SK-MEL-5 (cell line): ENCODE measurements around the gene DPP6. TPM values are rescaled to one million over a fixed set of nuclear protein-coding genes. Genes with fewer than 3 reads are reported as not detected.

ENCODE experiments used
- DNase-seq: peaks from one replicate; pipeline ENCODE4 v3.0.0-alpha.2; 2016; ENCODE audit warnings: low read depth, low spot score
- in situ Hi-C: cut with HindIII; loops from 2 replicates; pipeline ENCODE4 v1.10.0; 2016; ENCODE audit warnings: low sequenced_read_pairs, high pct_unique_total_duplicates, low pct_unique_long_range_greater_than_20kb
- total RNA-seq: library from RNA; depleted of rRNA; stranded (reverse); fragments of >200 nt; shearing (Covaris generic); gene quantifications from 2 replicates; pipeline ENCODE4 v1.2.3, GENCODE V29; 2014

Gene DPP6
- total RNA-seq, 1 experiment from 2014 or later, result 0.87 TPM

DNA sequence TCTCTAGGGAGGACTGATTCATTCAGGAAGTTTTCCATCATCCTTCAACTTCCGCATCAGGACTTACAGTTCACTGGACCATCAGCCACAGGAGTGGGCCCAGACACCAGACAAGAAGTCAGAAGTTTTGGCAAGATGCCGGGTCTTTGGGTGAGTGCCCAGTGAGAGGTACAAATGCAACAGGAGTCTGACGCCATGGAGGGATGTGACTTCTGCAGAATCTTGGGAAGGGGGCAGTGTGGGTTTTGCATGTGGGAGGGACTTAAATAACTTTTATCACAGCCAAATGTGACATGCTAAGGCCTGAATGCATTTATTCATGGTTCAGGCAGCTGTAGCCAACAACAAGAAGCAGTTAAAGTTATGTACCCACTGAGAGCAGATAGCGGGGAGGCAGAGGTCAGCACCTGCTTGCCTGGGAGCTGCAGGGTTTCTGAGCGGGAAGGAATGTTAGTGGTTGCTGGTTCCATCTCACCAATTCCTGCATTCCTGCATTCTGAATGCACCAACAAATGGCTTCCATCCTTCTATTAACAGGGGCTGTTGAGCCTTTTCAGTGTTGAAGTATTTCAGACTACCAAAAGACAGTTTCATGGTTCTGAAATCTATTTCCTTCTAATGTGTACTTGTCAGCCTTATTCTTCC is 575.6 kb downstream of the DPP6 start:
- DNase-seq, result no peak
- in situ Hi-C loops, result no loop called here

DNA sequence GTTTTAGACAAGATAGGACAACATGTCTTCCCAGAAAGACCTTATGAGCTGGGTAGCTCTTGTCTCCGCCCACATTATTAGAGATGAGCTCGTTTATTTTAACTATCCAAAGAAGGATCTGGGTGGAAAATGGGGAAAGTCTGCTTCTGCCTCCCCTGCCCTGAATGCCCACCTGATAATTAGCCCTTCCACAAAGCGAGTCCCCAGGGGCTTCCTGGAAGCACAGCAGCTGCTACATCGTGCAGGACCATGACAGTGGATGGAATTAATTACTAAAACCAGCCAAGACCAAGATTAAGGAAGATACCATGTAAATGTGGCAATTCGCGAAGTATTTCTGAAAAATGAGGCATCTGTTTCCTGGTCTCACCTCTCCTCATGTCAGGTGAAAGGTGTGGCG is 576.4 kb downstream of the DPP6 start:
- DNase-seq, result no peak
- in situ Hi-C loops, result no loop called here

DNA sequence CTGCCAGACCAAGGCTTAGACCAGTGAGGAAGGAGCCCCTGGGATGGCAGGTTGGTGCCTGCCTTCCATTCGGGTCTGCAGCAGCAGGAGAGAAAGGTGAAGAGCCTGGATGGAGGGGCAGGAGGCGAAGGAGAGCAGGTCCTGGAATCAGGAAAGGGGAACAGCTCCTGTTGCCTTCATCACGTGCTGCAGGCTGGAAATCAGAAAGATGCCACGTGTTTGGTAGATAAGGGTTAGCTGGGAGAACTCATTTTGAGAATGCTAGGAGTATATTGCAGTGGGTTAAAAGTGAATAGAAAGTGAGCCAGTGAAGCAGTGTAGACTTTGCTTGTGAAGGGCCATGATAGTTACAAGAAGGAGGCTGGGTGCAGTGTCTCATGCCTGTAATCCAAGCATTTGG is 579.0 kb downstream of the DPP6 start:
- DNase-seq, result no peak
- in situ Hi-C loops, result no loop called here

DNA sequence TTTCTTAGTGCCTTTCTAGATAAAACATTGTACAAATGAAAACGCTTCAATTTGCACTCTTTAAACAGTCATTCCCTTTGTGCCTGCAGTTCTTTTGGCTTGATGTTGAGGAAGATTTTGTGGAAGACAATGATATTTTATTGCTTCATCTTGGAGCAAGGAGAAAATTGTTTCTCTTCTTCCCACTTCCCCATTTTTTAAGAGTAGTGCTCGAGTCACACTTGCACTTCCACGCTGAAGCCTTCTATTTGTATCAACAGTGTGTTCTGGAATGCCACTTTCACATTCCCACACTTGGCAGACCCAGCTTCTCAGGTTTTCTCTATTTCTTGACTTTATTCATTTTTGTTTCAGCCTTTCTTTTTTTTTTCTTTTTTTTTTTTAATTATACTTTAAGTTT is 581.4 kb downstream of the DPP6 start:
- in situ Hi-C loops, result no loop called here
- no peak for DNase-seq

DNA sequence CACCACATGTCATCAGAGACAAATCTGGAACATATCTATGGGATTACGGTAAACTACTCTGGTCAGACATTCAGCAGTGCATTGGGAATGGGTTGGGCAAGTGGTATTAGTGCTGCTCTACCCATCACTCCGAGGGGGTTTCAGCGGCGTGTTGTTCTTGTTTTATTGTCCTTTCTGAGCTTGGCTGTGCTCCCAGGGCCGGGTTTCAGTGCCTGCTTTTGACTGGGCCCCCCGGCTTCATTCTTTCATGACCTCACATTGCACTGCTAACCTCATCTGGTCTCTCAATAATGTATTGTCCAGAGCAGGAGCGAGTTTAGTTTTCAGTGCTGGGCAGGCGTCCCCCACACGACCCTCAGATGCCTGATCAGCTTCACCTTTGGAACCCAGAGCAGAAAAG is 586.1 kb downstream of the DPP6 start:
- in situ Hi-C loops, result no loop called here
- no peak for DNase-seq

DNA sequence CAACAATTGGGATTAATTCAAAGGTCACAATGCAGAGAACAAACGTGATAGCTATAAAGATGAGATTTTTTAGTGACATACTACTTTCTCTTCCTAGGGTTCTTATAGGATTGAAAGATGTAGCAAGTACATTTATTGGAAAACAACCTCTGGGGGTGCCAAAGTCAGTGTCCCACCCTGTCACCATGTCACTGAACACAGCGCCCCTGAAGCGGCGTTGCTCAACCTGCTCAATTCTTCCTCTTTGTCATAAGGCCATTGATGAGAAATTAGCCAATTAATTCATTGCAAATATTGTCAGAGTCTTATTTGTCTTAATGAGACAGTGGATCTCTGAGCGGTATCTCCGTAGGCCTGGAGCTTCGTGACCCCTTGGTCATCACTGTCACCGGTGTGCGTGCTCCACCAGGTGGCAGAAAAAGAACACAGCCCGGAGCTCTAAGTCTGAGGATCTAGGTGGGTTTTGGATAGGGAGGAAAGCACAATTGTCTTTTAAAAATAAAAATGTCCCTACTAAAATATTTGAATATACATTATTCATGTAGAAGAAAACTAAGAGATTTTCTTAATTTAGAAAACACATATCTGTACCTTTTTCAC is 588.2 kb downstream of the DPP6 start:
- DNase-seq, result peak; percentile 44
- in situ Hi-C loops, result no loop called here

DNA sequence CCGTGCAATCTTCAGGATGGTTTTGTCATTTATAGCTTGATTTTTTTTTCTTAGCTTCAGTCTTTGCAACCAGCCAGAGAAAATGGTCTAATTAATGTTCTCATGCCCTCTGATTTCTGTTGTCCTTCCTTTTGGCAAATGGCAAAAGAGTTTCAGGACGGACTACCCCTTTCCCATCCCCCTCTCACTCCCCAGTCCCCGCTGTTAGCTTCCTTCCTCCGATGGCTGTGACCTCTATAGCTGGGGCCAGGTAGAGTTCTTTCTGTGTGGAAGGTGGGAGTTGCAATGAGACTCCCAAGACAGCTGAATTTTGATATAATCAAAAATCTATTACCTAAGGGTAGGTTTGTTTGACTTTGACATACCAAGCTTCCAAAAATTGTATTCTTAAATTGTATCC is 588.7 kb downstream of the DPP6 start:
- in situ Hi-C loops, result no loop called here
- DNase-seq, result no peak

DNA sequence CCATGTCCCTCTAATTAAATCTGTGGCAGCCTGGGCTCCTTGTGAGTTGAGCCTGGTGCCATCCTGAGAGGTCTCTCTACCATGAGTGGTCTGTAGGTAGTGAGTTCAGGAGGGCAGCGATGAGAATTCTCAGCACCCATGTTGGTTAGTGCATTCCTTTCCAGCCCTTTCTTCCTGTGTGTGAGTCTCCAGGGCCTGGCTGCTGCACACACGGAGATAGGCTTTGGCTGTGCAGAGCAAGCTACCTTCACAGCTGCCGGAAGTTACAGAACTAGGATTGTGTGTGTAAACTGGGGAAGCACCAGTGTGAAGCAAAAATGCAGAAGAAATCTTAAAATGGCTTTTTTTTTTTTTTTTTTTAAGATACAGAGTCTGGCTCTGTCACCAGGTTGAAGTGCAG is 592.2 kb downstream of the DPP6 start:
- in situ Hi-C loops, result no loop called here
- DNase-seq, result no peak

DNA sequence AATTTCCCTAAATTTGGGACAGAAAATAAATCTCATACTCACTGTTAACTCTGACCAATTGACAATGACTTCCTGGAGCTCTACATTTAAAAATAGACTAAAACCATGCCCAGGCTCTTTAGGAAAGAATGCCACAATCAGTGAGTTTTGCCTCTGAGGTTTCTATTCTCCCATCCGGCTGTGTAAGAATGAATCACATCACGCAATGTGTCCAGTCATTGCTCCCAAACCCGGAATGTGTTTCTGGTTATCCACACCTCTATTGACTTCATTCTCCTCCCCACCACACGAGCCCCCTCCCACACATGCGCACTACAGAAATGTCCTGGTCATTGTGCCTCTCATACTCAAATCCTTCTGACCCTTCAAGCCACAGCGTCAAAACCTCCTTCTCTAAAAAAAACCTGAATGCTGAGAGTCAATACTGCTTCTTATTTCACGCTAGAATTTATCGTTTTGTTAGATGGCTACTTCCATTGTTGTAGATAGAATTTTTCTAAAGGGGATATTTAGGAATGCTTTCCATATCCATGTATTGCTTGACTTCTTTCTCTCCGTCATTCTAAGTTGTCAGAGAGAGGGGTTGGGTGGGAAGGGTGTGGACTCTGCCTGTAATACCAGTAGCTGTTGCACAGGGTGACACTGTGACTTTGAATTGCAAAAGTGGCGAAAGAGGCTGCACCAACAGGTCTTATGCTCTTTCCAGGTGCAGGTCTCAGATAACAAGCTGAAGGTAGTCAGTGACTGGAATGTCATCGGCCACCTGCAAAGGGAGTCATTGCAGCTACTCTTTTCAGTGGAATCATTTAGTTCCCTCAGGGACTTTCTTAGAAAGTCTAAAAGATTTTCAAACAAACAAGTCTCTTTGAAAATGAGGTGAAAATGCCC is 594.2 kb downstream of the DPP6 start:
- no peak for DNase-seq

DNA sequence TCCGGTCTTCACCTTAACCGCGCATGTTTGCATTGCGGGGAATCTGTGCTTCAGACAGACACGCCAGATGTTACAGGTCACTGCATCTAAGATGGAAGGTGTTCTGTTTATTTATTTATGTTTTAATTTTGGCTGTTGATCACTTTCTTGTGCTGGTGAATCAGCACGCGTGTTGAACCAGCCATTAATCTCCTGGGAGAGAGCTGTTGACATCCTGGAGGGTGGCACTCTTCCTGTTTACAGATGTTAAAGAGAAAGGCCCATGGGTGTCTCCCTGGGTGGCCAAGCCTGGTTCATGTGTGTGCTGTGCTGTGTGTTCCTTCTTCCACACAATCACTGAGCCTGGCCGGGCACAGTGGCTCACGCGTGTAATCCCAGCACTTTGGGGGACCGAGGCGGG is 595.4 kb downstream of the DPP6 start:
- DNase-seq, result no peak
- in situ Hi-C loops, result no loop called here

More for the DNA sequence above, 594.2 kb downstream of the DPP6 start:
- in situ Hi-C loops, result no loop called here

DNA sequence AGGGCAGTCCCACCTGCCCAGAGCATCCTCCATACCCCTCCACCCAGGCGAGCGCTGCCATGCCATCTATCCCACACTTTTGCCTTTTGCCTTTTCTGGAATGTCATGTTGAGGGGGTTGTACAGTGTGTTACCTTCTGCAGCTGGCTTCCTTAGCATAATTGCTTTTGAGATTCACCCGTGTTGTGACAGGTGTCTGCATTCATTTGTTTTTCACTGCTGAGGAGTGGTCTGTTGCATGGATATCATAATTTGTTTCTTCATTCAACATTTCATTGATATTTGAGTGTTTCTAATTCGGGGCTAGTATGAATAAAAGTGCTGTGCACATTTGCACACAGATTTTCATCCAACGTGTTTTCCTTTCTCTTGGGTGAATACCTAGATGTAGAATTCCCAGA is 596.8 kb downstream of the DPP6 start:
- in situ Hi-C loops, result no loop called here

DNA sequence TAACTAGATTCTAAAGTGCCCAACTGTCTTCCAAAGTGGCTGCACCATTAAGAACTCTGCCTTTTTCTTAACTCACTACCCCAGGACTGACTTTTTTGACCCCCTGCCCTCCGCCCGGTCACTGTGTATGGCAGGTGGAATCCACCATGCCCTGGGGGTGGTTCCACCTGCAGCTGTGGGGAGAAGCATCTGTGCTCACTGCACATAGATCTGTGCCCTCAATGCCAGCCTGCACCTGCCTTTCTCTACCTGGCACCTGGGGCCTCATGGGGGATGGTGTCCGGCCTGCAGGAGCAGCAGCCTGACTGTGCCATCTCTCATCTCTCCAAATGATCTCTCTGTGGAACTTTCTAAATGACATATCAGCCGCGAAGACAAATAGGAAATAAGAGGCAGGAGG is 597.2 kb downstream of the DPP6 start:
- in situ Hi-C loops, result no loop called here

More for the DNA sequence above, 596.8 kb downstream of the DPP6 start:
- DNase-seq, result no peak

DNA sequence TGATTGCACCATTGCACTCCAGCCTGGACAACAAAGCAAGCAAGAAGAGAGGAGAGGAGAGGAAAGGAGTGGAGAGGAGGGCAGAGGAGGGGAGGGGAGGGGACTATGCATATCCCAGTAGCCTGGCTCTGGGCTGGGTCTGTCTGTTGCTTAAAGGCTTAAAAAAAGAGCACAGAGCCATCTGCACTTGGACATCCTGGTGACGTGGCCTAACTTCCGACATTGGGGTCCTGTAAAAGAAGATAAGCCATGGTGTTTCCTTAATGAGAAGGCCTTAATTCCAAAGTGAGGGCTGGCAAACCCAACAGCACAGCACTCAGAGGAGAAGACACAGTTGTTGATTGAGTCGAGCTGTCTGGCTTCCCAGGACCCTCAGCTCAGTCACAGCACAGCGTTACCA is 598.1 kb downstream of the DPP6 start:
- DNase-seq, result no peak
- in situ Hi-C loops, result no loop called here

More for the DNA sequence above, 597.2 kb downstream of the DPP6 start:
- no peak for DNase-seq

DNA sequence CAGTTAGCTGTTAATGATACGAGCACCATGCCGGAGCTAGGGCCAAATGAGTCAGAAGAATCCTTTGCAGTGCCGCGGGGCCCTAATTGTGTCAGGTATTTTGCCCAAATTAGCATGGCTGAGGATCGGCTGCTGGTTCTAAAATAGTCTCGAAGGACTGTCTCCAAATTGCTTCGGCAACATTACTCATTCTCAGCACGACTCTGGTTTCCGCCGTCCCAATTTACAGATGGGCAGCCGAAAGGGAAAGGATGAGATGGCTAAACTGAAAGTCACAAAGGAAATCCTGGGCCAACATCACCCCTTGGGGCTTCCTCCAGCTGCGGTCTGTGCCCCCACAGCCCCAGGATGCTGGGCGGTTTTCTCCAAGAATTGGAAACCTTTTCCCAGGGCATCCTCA is 599.3 kb downstream of the DPP6 start:
- in situ Hi-C loops, result no loop called here
- DNase-seq, result no peak

DNA sequence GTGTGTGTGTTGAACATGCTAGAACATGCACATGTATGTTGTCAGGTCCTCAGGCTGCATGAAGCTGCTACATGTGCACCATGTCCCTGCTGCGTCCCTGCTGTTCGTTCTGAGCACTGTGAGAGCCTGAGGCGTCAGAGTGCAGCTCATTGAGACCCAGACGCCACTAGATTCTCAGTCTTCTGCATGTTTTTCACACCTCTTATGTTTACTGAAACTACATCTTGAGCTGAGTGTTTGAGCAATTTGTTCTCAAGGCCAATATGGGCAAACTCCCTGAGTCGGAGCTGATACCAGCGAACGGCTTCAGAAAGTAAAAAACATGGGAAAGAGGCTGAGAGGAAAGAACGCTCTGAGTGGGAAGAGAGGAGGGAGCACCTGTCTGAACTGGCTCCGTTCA is 600.4 kb downstream of the DPP6 start:
- in situ Hi-C loops, result no loop called here
- no peak for DNase-seq

DNA sequence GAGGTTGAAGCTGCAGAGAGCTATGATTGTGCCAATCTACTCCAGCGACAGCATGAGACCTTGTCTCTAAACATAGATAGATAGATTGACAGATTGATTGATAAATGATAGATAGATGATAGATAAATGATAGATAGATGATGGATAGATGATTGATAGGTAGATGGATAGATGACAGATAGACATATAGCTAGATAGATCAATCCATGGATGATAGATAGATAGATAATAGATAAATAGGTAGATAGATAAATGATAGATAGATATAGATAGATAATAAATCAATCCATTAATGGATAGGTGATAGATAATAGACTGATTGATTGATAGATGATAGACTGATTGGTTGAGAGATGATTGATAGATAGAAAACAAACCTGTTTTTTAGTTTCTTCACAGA is 601.1 kb downstream of the DPP6 start:
- DNase-seq, result no peak
- in situ Hi-C loops, result no loop called here

DNA sequence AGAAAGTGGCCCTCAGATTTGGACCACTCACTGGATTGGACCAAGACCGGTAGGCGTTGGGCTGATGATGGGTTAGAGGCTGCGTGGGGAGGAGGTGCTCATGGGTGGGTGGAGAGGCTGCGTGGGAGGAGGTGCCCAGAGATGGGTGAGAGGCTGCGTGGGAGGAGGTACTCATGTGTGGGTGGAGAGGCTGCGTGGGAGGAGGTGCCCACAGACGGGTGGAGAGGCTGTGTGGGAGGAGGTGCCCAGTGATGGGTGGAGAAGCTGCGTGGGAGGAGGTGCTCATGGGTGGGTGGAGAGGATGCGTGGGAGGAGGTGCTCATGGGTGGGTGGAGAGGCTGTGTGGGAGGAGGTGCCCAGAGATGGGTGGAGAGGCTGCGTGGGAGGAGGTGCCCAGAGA is 604.4 kb downstream of the DPP6 start:
- DNase-seq, result no peak
- in situ Hi-C loops, result no loop called here

DNA sequence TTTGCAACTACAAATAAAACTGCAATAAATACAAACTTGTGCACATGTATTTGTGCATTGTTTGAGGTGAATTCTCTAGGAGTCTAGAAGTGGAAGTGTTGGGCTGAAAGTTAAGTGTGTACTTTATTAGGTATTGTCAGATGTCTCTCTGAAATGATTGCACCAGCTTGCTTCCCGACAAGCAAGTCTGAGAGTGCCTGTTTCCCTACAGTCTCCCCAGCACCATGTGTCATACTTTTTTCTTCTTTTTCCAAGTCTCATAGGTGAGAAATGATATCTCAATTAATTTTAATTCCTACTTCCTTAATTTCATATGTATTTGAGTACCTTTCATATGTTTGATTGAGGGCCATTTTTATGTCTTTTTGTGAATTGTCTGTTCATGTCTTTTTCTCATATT is 614.6 kb downstream of the DPP6 start:
- in situ Hi-C loops, result no loop called here
- DNase-seq, result no peak
